ENCODE data around the gene AMBP. TPM values are rescaled to one million over a fixed set of nuclear protein-coding genes. Genes with fewer than 3 reads are reported as not detected.

Gene AMBP
- total RNA-seq, 1 donor from 2014 or later = not detected

DNA sequence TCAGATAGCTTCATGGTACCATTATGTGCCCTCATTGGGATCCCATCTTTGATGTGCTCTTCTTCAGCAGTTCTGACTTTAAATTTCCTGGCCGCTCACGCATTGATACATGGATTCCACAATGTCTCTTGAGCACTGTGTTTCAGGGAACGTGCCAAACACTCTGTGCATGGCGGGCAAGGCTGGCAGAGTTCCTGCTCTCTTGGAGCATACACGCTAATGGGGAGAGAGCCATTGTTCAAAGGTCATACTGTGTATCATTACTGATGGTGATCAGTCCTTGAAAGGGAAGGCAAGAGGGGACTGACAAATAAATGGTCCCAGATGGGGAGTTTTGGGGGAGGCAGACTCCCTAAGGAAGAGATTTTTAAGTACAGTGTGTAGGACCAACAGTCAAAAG, 52.3 kb downstream of the AMBP start:
- no peak for DNase-seq (ENCODE audit: low read depth)
- no peak overlapping the region for H3K4me3 ChIP-seq (ENCODE audit: low read depth, low read length)
- TF ChIP-seq, protein P1, sequence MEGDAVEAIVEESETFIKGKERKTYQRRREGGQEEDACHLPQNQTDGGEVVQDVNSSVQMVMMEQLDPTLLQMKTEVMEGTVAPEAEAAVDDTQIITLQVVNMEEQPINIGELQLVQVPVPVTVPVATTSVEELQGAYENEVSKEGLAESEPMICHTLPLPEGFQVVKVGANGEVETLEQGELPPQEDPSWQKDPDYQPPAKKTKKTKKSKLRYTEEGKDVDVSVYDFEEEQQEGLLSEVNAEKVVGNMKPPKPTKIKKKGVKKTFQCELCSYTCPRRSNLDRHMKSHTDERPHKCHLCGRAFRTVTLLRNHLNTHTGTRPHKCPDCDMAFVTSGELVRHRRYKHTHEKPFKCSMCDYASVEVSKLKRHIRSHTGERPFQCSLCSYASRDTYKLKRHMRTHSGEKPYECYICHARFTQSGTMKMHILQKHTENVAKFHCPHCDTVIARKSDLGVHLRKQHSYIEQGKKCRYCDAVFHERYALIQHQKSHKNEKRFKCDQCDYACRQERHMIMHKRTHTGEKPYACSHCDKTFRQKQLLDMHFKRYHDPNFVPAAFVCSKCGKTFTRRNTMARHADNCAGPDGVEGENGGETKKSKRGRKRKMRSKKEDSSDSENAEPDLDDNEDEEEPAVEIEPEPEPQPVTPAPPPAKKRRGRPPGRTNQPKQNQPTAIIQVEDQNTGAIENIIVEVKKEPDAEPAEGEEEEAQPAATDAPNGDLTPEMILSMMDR (conservative IDR thresholded peaks at IDR 0.05; ENCODE audit: low read depth, low read length) = no peak

DNA sequence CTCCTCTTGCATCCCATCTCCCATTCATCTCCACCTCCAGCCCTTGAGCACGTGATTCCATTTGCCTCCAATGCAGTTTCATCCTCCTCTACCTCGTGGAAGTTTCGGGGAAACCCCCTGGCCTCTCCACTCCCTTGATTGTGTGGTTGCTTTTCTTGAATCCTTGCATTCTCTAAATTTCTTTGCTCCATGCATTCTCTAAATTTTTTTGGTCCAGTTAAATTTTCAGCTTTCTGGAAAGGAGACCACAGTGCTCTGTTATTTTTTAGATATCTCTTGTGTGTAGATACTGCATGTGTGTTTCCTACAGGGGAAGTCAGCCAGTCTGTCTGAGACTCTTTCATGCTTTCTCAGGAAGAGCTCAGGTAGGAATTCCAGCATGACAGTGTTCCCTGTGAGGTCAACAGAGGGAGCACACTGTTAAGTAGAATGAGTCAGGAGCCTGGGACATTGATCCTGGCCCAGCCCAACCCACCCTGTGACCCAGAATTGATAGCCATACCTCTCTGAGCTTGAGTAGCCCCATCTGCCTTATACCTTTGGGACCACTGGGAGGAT, 52.8 kb downstream of the AMBP start:
- DNase-seq (ENCODE audit: low read depth) = no peak
- TF ChIP-seq, protein P1 (conservative IDR thresholded peaks at IDR 0.05; ENCODE audit: low read depth, low read length) = no peak
- no peak overlapping the region for H3K4me3 ChIP-seq (ENCODE audit: low read depth, low read length)

DNA sequence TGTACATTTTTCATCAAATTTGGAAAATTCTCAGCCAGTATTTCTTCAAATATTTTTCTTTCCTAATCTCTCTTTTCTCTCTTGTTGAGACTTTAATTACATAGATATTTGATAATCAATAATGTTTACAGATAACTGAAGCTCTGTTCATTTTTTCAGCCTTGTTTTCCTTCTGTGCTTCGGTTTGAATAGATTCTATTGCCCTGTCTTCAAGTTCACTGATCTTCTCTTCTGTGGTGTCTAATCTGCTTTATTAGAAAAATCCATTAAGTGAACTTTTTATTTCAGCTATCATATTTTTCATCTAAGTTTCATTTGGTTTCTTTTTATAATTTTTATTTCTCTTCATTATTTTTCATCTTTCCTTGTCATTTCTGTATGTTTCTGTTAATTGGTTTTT, 54.1 kb downstream of the AMBP start:
- H3K4me3 ChIP-seq (ENCODE audit: low read depth, low read length) = no peak overlapping the region
- no peak for DNase-seq (ENCODE audit: low read depth)
- TF ChIP-seq, protein P1 (conservative IDR thresholded peaks at IDR 0.05; ENCODE audit: low read depth, low read length) = no peak

DNA sequence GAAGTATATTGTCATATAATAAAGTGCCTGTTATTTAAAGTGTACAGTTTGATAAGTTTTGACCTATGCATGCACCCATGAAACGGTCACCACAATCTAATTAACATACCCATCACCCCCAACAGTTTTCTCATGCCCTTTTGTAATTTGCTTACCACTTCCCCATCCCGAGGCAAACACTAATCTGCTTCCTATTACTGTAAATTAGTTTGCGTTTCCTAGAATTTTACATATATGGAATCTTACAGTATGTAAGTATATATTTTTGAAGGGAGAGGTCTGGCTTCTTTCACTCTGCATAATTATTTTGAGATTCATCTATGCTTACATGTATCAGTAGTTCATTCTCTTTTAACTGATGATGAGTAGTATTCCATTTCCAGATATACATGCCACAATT, 56.5 kb downstream of the AMBP start:
- DNase-seq (ENCODE audit: low read depth) = no peak
- TF ChIP-seq, protein P1 (conservative IDR thresholded peaks at IDR 0.05; ENCODE audit: low read depth, low read length) = no peak
- H3K4me3 ChIP-seq (ENCODE audit: low read depth, low read length) = no peak overlapping the region

- TF ChIP-seq, protein P1 (conservative IDR thresholded peaks at IDR 0.05; ENCODE audit: low read depth, low read length) = no peak
- DNase-seq (ENCODE audit: low read depth) = no peak
- H3K4me3 ChIP-seq (ENCODE audit: low read depth, low read length) = no peak overlapping the region
Observed at GRCh38 chr9:114017741-114018715, 60.1 kb downstream of the AMBP start.

- TF ChIP-seq, protein P1 (conservative IDR thresholded peaks at IDR 0.05; ENCODE audit: low read depth, low read length) = no peak
- DNase-seq (ENCODE audit: low read depth) = no peak
- no peak overlapping the region for H3K4me3 ChIP-seq (ENCODE audit: low read depth, low read length)
Observed at GRCh38 chr9:114016629-114017423, 61.3 kb downstream of the AMBP start.
